Nucleus accumbens (tissue), 56 donors: ENCODE measurements around the gene MAML3.

ENCODE experiments used
- DNase-seq, 56 donors: peaks; one replicate each; lab custom pipeline; 2025; lab: John Stamatoyannopoulos, UW

MAML3 gene

DNA sequence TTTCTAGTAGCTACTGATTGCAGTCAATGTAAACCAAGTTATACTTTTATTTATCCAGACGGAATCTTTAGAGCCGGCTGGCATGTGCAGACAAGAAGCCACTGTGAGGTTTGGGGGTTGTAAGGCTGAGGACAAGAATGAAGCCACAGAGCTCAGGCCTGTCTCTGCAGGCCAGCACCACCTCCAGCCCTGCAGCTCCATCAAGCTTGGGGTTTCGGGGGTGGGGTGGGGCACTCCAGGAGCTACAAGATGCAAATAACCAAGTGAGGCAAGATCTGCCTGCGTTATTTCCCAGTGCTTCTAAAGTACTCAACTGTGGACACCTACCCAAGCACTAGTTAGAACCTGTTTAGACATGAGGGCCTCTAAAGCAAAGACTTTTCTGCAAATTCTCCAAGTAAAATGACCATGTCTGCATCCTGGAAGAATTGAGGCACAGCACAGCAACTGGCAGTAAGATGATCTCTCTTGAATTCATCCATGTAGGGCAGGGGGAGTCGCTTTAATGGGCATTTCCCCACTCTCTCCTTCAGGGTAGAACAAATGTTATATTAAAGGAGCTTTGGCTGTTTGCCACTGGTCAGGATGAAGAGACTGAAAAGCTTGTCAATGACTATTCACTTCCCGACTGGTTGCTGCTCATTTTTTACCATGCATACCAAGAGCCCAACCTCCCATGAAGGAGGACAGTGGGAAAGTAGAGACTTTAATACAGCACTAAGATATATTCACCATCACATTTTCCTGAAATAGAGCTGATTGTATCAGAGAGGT lies 265.8 kb downstream of the MAML3 start:
- DNase-seq = no peak

DNA sequence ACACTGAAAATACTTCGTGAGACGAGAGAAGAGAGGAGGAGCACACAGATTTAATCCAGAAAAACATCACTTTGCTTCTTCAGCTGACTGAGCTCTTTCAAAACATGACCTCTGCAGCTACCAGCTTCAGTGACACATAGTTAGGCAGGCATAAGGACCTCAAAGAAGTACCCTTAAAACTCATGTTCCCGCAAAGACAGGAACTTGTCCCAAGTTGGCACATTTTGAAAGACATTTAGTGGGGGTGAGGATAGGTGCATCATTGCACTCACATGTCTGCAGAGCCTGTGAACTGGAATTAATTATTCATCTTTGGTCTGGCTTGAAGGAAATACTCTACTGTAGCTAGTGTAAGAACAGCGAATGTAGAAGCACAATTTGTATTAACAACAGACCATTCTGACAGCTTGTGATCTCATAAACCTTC lies 266.6 kb downstream of the MAML3 start:
- no peak for DNase-seq

DNA sequence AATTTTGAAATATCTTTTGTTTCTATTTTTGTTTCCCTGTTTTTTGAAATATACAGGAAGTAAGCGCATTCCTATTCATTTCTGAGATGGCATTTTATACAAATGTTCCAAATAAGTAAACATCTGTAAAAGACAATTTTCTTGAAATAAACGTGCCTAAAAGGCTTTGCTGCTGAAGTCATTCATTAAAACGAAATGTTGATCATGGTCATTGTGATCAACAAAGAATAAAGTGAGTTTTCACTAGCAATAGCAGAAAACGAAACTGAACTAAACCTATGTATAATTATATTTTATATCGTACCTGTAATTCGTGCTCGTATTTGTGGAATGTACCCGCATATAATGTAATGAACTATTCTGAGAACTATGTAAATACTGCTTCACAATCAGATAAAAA lies 267.2 kb downstream of the MAML3 start:
- DNase-seq = no peak

DNA sequence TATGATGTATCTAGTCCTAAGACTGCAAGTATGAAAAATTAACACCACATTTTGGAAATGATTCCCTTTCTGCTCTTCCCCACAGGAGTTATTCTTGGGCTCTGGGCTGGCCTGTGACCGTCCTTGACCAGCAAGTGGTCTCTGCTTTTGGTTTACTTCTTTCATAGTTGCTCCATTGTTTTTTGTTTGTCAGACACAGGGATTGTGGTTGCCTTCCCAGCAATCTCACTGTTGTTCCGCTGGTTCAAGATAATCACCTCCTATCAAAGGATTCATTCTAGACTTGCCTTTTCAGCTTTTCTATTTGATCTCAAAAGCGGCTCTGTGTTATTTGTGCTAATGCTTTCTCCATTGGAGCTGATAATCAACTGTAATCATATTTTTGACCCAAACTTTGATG lies 269.5 kb downstream of the MAML3 start:
- no peak for DNase-seq

DNA sequence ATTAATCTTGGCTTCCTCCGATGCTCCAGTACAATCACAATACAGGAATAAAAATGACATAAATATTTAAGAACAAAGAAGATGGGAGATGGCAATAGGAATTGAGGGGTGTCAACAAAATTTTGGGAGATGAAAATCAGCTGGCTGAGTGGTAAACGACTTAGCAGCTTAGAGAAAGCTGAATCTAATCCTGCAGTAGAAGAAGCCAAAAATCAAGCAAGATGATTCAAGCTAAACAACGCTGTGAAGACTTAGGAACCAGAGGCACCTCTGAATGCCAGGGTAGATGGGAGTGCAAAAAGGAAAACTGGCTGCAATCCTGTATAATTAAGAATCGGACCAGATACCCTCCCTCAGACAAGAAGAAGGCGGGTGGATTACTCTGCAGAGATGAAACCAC lies 273.1 kb downstream of the MAML3 start:
- no peak for DNase-seq

DNA sequence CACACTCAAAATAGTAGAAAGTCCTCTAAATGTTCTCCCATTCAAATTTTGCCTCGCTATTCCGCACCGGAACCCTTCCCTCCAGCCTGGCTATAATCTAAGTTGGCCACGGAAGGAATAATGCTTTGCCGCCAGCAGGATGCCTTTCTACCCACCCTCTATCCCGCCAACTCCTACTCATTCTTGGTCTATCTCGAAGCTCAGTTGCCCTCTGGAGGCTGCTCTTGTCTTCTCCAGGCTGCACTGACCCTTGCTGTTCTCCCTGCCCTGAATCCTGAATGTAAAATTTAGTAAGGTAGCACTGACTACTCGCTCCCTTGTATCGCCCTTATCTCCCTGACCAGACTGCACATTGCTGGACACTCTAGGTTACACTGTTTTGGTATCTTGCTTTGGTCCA lies 275.9 kb downstream of the MAML3 start:
- DNase-seq = no peak

DNA sequence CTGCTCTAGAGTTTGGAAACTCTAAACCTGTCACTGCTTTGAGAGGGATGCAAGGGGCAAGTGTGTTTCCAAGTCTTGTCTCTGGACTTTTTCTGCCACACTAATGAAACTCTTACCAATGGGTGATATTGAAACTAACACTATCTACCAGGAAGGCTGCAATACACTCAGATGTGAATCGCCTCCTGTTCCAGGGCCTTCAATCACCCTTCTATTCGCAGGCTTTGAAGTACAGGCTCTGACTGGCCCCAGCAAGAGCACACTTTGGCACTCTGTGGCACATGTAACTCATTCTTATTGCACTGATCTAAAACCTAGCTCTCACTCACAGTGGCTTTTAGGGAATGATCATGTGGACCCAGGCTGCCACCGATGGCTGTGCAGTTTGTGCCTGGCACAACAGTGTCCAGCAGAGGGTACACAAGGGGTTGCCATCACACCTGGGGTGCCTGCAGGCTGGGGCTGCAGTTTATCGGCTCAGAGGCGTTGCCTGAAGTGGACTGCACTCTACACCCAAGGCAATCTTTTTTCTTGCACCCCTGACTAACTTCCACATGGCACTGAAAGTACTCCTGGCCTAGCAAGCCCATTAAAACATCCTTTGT lies 277.5 kb downstream of the MAML3 start:
- DNase-seq = peak in 1 of 56 donors; percentile 38

DNA sequence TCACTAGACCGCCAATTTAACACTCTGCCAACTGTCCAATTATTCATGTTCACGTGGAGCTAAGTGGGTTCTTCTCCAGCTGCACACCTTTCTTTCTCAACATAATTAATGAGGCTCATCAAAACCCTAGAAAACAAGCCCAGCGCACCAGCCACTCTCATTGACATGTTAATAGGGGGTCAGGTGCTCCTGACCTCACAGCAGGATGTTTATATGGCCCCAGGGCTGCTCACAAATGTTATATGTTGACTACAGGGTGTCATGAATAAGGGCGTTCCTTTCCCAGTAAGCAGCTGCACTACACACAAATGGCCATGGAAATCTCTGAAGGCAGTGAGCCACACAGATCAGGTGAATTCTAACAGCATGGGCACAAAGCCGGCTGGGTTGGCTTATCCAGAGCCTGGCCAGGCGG lies 278.6 kb downstream of the MAML3 start:
- no peak for DNase-seq

DNA sequence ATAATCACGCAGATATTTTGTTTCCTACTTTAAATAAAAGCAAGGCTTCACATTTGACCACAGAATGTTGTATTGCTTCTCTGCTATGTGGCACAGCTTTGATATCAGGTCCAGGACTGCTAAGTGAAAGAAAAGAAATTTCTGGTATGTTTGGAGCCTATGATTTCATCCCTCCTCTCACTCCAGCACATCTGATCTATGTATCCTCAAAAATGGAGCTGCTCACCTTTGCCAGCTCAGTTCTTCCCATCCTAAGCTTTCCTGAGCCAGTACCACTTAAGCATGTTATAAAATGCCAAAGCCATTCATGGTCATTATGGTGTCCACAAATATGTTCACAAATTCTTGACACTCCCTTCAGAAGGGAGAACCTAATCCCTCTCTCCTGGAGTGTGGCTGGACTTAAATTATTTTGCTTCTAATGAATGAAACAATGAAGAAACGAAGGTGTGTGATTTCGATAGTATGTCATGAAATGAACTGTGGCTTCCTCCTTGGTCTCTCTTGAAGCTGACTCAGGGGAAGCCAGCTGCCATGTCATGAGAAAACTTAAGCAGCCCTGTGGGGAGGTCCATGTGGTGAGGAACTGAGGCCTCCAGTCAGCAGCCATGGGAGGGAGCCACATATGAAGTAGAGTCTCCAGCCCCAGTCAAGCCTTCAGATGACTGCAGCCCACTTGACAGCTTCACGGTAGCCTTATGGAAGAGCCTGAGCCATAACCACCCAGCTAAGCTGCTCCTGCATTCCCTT lies 280.7 kb downstream of the MAML3 start:
- no peak for DNase-seq

DNA sequence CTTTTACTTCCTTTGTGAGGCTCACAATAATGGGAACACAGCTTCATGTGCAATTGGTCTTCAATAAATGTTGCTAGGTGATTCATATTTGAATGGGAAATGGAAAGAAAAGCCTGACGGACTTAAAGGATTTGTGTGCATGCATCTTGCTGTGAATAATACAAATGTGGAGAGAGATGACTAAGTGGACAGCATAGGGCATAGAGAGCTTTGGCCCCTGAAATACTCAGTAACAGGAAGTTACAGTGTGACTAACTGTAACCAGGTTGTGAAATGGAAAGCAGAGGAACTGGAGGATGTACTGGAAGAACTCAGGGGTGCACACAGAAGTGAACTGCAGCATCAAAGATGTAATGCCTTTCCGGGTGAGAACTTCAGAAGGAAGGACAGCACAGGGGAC lies 281.7 kb downstream of the MAML3 start:
- no peak for DNase-seq

DNA sequence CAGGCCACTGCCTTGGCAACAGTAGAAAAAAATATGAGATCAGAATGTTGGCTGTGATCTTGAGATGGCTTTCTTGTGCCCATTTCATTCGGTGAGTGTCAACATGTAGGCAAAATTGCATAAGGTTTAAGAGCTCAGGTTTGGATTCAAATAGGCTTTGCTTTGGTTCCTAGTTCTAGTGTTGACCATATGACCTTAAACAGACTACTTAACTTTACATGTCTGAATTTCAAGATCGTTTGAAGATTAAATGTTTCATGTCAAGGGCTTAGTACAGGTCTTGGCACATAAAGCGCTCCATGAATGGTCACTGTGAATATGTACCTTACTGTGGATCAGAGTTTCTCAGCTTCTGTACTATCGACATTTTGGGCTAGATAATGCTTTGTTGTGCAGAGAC lies 284.2 kb downstream of the MAML3 start:
- DNase-seq = no peak

DNA sequence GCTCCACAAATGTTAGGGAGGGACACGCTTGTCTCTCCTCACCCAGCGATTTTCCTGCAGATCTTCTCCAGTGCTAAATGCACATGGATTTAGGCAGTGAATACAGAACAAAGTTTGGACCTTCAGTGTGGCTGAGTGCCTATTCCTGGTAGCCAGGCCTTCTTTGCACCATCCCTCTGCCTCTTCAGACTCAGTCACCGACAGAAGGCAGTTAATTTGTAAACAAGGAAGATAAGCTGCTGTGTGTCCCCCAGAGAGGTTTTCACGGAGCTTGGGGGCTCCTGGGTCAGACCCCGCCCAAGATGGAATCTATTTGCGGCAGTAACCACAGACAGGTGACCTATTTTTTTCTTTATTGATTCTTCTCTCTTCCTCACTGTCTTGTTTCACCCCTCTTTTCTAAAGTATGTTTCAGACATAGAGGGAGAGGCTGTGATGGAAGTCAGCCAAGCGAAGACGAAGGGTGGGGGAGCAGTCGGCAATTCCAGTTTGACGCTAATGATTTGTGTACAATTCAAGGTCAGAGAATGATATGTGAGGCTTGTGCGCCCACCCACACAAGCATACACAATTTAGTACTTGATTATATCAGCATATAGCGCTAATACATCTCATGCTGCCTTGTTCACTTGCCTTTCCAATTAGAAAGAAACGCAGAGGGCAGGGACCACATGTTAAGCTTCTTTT lies 287.6 kb downstream of the MAML3 start:
- no peak for DNase-seq

DNA sequence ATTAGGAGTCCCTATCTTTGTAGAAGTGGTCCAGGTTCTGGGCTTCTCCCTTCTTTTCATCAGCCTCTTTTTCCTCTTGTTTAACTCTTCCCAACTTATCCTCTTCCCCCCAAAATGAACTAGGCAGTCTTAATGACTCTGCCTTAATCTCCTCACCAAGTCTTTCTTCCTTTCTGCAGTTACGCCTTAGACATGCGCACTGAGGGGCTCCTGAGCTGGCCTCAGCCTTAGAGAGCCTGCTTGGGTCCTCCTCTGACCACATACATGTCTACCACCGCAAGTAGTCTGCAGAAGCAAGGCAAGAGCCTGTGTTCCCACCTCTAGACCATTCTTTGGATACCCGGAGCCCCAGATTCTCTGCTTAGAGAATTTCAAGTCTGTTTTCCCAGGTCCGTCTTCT lies 288.4 kb downstream of the MAML3 start:
- no peak for DNase-seq

DNA sequence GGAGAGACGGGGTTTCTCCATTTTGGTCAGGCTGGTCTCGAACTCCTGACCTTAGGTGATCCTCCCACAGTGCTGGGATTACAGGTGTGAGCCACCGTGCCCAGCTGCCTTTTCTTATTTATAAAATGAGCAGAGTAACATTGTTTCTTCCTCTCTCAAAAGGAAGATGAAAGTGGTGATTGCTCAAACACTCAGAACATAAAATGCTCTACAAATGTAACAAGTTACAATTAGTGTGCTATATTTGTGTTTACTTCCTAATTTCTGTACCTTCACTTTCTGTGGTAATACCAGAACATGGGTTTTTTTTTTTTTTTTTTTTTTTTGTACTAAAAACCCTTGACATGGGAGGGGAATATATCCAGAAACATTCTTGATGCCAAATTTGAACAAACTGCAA lies 290.5 kb downstream of the MAML3 start:
- no peak for DNase-seq

DNA sequence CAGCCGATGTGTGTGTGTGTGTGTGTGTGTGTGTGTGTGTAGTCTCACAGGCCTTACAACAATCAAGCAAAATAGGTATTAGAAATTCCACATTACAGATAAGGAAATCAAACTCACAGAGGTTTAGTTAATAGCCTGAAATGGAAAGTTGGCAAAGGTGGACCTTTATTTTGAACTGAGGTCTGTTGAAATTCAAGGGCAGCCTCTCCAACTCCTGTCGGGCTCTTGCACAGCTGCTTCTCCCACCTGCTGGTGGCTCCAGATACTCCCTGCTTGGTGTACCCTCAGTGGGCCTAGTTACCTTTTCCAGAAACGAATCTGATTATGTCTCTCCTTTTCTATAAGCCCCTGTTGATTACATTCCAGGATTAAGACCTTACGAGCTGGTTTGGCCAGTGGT lies 292.5 kb downstream of the MAML3 start:
- DNase-seq = no peak

DNA sequence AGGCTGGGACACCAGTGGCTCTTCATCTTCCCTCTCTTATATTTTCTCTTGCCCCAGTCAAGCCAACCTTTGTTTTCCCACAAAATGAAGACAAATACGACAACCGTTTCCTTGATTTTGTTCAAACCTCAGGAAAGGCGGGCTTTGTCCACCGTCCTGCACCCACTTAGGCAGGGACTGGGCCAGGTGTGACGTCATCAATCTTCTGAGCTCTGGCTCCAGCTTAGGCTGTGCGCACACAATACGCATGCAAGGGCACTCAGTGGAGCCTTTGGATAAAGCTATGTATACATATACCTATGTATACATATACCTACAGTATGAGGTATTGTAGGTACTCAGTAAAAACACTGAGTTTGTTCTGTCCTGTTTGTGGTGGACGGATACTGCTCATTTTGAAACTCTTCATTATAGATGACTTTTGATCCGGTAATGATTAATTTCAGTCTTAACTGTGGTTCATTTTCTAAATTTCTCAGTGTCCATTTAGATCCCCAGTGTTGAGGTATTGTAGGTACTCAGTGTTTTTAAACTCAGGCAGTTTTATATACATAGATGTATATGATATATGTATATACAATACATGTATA lies 293.5 kb downstream of the MAML3 start:
- DNase-seq = no peak

DNA sequence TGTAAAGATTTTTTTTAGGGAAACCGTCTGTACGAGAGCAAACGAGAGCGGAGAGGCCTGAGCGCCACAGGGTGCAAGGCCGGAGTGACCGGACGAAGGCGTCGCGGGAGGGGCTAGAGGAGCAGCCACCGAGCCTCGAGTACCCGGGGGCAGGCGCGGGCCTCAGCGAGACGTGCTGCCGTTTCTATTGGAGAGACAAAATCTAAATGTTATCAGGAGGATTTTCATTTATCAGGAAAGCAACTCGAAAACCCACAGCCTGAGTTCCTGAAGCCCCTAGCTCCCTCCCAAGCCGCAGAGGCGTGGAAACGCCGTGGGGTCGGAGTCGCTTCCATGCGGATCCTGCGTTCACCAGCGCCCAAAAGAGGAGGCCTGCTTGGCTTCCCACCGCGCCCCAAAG lies 294.1 kb downstream of the MAML3 start:
- DNase-seq = no peak

DNA sequence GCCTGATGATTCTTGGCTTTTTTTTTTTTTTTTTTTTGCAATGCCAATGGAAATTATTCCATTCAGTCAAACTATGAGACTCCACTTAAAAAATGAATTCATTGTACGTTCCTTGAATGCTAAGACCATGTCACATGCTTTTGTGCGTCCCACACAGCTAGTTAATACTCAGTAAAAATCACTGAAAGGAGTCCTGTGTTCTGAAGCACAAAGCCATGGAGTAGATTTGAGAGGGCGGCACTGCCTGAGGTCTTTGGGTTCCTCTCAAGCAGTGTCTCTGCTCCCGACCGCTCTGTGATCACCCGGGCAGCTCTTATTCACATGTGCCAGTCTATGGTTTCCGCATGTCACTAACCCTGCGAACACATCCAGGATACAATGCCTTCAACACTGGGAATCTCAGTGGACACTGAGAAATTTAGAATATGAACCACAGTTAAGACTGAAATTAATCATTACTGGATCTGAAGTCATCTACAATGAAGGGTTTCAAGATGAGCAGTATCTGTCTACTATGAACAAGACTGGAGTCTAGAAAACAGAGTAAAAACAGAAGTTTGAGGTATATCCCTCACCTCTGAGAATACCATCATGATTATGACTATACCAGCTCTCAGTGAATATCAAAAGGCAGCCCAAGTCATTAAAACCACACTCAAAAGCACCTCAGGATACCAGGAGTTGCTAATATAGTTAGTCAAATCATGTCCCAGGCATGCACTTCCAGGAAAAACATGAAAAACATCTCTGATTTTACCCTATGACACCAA lies 295.4 kb downstream of the MAML3 start:
- DNase-seq = peak in 11 of 56 donors; percentile 3 to 37 (median 9)

DNA sequence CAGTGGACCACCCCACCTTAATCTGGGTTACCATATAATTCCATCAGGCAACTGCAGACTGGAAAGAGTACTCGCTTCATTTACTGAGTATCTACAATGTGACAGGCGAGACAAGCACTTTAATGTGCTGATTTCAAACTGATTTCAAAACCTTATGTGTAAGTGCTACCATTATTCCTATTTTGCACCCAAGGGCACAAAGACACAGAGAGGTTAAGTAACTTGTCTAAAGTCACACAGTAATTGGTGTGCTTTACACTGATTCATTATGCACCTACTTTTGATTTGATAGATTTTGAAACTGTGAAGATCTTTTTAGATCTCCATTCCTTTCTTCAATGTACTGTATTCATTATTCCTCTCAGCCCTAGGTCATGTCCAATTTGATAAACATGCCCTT lies 296.0 kb downstream of the MAML3 start:
- no peak for DNase-seq

DNA sequence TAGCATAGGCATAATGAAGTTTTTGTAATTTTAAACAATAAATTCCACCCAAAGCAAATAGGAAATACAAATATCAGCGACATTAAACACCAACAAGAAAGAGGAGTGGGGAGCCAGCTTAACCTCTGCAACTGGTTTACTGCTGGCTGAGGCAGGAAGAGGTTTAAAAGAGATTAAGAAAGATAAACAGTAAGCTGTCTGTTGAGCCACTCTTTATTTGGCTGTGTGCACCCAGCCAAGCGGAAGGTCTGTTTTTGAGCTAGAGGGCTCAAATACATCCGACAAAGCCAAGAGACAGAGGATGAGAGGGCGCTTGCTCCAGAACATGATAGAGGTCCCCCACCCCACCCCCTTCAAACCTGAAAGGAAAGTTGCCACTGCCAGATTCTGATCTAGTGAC lies 297.0 kb downstream of the MAML3 start:
- no peak for DNase-seq
